GM06990 (cell line): ENCODE results near the gene LIPE.

Source experiments
- DNase-seq: peaks from one replicate; pipeline ENCODE4 v3.0.0-alpha.2; 2011; ENCODE audit not compliant: insufficient read length; ENCODE audit errors: extremely low read depth
- H3K27me3 ChIP-seq: replicated peaks from 2 replicates; pipeline ENCODE4 v1.6.0; 2011; ENCODE audit warnings: low read length; ENCODE audit not compliant: control insufficient read depth, insufficient read depth
- H3K36me3 ChIP-seq: 2 replicates; pipeline ENCODE4 v1.5.1; 2011; ENCODE audit warnings: low read length; ENCODE audit not compliant: control insufficient read depth, insufficient read depth
- H3K4me3 ChIP-seq: replicated peaks from 2 replicates; pipeline ENCODE4 v1.5.1; 2011; ENCODE audit warnings: low read depth, mild to moderate bottlenecking, control low read depth, low read length
- CTCF ChIP-seq: IDR thresholded peaks from 2 replicates; pipeline ENCODE4 v1.5.1; 2011; ENCODE audit warnings: low read length, control low read depth, mild to moderate bottlenecking, inconsistent platforms; ENCODE audit not compliant: insufficient read depth, poor library complexity, severe bottlenecking

Gene LIPE

GRCh38 chr19:42370068-42370520 is 57.1 kb downstream of the LIPE start:
- Histone ChIP-seq H3K27me3 (no peaks in the 10 kb centered on the region), H3K4me3 (no peak overlapping the region), H3K36me3 (no peaks in the 10 kb centered on the region)
- no peak for DNase-seq
- no peak for TF ChIP-seq CTCF

- no peaks in the 10 kb centered on the region for H3K27me3 ChIP-seq
- no peak for TF ChIP-seq CTCF
- no peak for DNase-seq
- H3K4me3 ChIP-seq: no peak overlapping the region
- no peaks in the 10 kb centered on the region for H3K36me3 ChIP-seq
Observed at GRCh38 chr19:42369433-42370067, 57.6 kb downstream of the LIPE start.

- Histone ChIP-seq H3K36me3 (no peaks in the 10 kb centered on the region; the same call in 1 of the 2 replicates), H3K4me3 (no peak overlapping the region), H3K27me3 (no peaks in the 10 kb centered on the region)
- DNase-seq: no peak
- TF ChIP-seq CTCF: no peak
Observed at GRCh38 chr19:42368765-42369164, 58.4 kb downstream of the LIPE start.

GRCh38 chr19:42368360-42368759 is 58.8 kb downstream of the LIPE start:
- DNase-seq: no peak
- Histone ChIP-seq H3K36me3 (no peaks in the 10 kb centered on the region; the same call in 1 of the 2 replicates), H3K27me3 (no peaks in the 10 kb centered on the region), H3K4me3 (no peak overlapping the region)
- no peak for TF ChIP-seq CTCF

- TF ChIP-seq CTCF: no peak
- peaks cover 2% of the 10 kb centered on the region for H3K36me3 ChIP-seq
- DNase-seq: no peak
- no peak overlapping the region for H3K4me3 ChIP-seq
- no peaks in the 10 kb centered on the region for H3K27me3 ChIP-seq
Observed at GRCh38 chr19:42367929-42368328, 59.3 kb downstream of the LIPE start.

GRCh38 chr19:42366673-42367072 is 60.5 kb downstream of the LIPE start:
- H3K36me3 ChIP-seq: peaks cover 2% of the 10 kb centered on the region
- no peaks in the 10 kb centered on the region for H3K27me3 ChIP-seq
- no peak overlapping the region for H3K4me3 ChIP-seq
- no peak for TF ChIP-seq CTCF
- no peak for DNase-seq
